HG03064 (cell line): Measurements from ENCODE around the gene DYNLRB2.

Experiments
- ATAC-seq: cut with Tn5 transposase; IDR thresholded peaks from one replicate; pipeline ENCODE4 v1.9.1; 2021; ENCODE audit warnings: low read depth; ENCODE audit not compliant: unreplicated experiment

Gene DYNLRB2

GRCh38 chr16:80540516-80541305, at the start of gene DYNLRB2:
Gene DYNLRB2, plus strand, starts transcription at chr16:80540993. Its CDS starts 84 bp downstream, at chr16:80541077.
- ATAC-seq = peak; percentile 98

GRCh38 chr16:80500116-80500859, 40.5 kb upstream of the DYNLRB2 start:
- ATAC-seq = no peak

GRCh38 chr16:80500961-80501525, 39.8 kb upstream of the DYNLRB2 start:
- no peak for ATAC-seq

- no peak for ATAC-seq
These were observed 37.7 kb upstream of the DYNLRB2 start for GRCh38 chr16:80503107-80503506.

- no peak for ATAC-seq
These were observed 33.3 kb upstream of the DYNLRB2 start for GRCh38 chr16:80507538-80507937.

- ATAC-seq = no peak
These were observed 30.9 kb upstream of the DYNLRB2 start for GRCh38 chr16:80509872-80510271.

GRCh38 chr16:80511824-80512592, 28.8 kb upstream of the DYNLRB2 start:
- ATAC-seq = no peak

- ATAC-seq = no peak
These were observed 28.3 kb upstream of the DYNLRB2 start for GRCh38 chr16:80512593-80512853.

- ATAC-seq = no peak
These were observed 25.4 kb upstream of the DYNLRB2 start for GRCh38 chr16:80515374-80515773.

- ATAC-seq = no peak
These were observed 22.9 kb upstream of the DYNLRB2 start for GRCh38 chr16:80517846-80518245.

GRCh38 chr16:80518436-80518835, 22.4 kb upstream of the DYNLRB2 start:
- ATAC-seq = no peak

- no peak for ATAC-seq
These were observed 21.6 kb upstream of the DYNLRB2 start for GRCh38 chr16:80519189-80519588.

GRCh38 chr16:80525420-80525819, 15.4 kb upstream of the DYNLRB2 start:
- no peak for ATAC-seq

- ATAC-seq = no peak
These were observed 14.3 kb upstream of the DYNLRB2 start for GRCh38 chr16:80526418-80527061.

- ATAC-seq = no peak
These were observed 13.5 kb upstream of the DYNLRB2 start for GRCh38 chr16:80527297-80527696.

- ATAC-seq = no peak
These were observed 10.3 kb upstream of the DYNLRB2 start for GRCh38 chr16:80530479-80530878.

GRCh38 chr16:80536238-80536637, 4.6 kb upstream of the DYNLRB2 start:
- no peak for ATAC-seq

- no peak for ATAC-seq
These were observed 507 bp downstream of the DYNLRB2 start for GRCh38 chr16:80541306-80541694.

- ATAC-seq = no peak
These were observed 2.4 kb downstream of the DYNLRB2 start for GRCh38 chr16:80543162-80543561.

- ATAC-seq = no peak
These were observed 3.5 kb downstream of the DYNLRB2 start for GRCh38 chr16:80544326-80544725.

- no peak for ATAC-seq
These were observed 5.5 kb downstream of the DYNLRB2 start for GRCh38 chr16:80546249-80546648.
